HepG2 (cell line): Measurements from ENCODE around the gene LRRC73. TPM values are rescaled to one million over a fixed set of nuclear protein-coding genes. Genes with fewer than 3 reads are reported as not detected.

ENCODE experiments used
- GABPA ChIP-seq, 2 experiments: IDR thresholded peaks; 2 replicates each; pipeline ENCODE4 v1.6.1; 2011 to 2016; ENCODE audit warnings: low read depth in 2 of 2, low read length in 1 of 2, missing biosample characterization in 1 of 2, missing genetic modification characterization in 1 of 2
- GMEB2 ChIP-seq: IDR thresholded peaks from 2 replicates; pipeline ENCODE4 v1.6.1; 2016; ENCODE audit warnings: missing biosample characterization, missing genetic modification reagents, low read depth
- MIER3 ChIP-seq: IDR thresholded peaks from 2 replicates; pipeline ENCODE4 v1.6.1; 2016; ENCODE audit warnings: missing compliant biosample characterization, borderline replicate concordance
- NFATC3 ChIP-seq: sonication (generic); formaldehyde crosslinking; IDR thresholded peaks from 2 replicates; pipeline ENCODE4 v1.5.1; 2020; ENCODE audit warnings: mild to moderate bottlenecking, missing genetic modification reagents
- PCBP2 ChIP-seq: fragments of 200-400 bp; formaldehyde crosslinking; optimal IDR thresholded peaks from 2 replicates; pipeline ENCODE3; 2018; ENCODE audit warnings: low read length, low read depth; ENCODE audit not compliant: poor library complexity, severe bottlenecking
- TFAP4 ChIP-seq: sonication (generic); IDR thresholded peaks from 2 replicates; pipeline ENCODE4 v1.6.1; 2016; ENCODE audit warnings: low read depth, borderline replicate concordance
- ZBED4 ChIP-seq: sonication (generic); formaldehyde crosslinking; IDR thresholded peaks from 2 replicates; pipeline ENCODE4 v1.4.0; 2020; ENCODE audit warnings: missing genetic modification reagents, borderline replicate concordance
- ZNF331 ChIP-seq: sonication (generic); formaldehyde crosslinking; IDR thresholded peaks from 2 replicates; pipeline ENCODE4 v1.4.0; 2020; ENCODE audit warnings: missing genetic modification reagents
- ZNF335 ChIP-seq: sonication (generic); formaldehyde crosslinking; IDR thresholded peaks from 2 replicates; pipeline ENCODE4 v1.4.0; 2020; ENCODE audit warnings: missing genetic modification reagents
- ZNF337 ChIP-seq: sonication (generic); formaldehyde crosslinking; IDR thresholded peaks from 2 replicates; pipeline ENCODE4 v1.5.1; 2020; ENCODE audit warnings: missing genetic modification reagents, low read depth, mild to moderate bottlenecking, borderline replicate concordance
- ZNF609 ChIP-seq: sonication (generic); formaldehyde crosslinking; IDR thresholded peaks from 2 replicates; pipeline ENCODE4 v1.4.0; 2020; ENCODE audit warnings: mild to moderate bottlenecking, missing genetic modification reagents, borderline replicate concordance
- ZNF644 ChIP-seq: IDR thresholded peaks from 2 replicates; pipeline ENCODE4 v1.6.1; 2016; ENCODE audit warnings: low read depth
- ZNF691 ChIP-seq: sonication (generic); formaldehyde crosslinking; IDR thresholded peaks from 2 replicates; pipeline ENCODE4 v1.4.0; 2020; ENCODE audit warnings: missing genetic modification reagents, low read depth, mild to moderate bottlenecking, borderline replicate concordance
- polyA plus RNA-seq, 8 experiments: library from polyadenylated mRNA; depleted of rRNA in 3 of 8; stranded (reverse) in 7 of 8; unstranded in 1 of 8; fragments of >200 nt; fragmentation: Illumina TruSeq in 4 of 8; extraction: Trizol in 4 of 8; gene quantifications; 2 replicates each; pipeline versions ENCODE4 v1.2.1 to v1.2.3, GENCODE V29; 2011 to 2016; ENCODE audit warnings: low read depth in 4 of 8, missing spikeins in 1 of 8, mixed read lengths in 1 of 8; ENCODE audit not compliant: insufficient read depth in 1 of 8
- total RNA-seq, 5 experiments: library from RNA; depleted of rRNA; stranded (reverse); fragments of >200 nt; fragmentation: Illumina TruSeq; extraction: Trizol; gene quantifications; 2 replicates each; pipeline ENCODE4 v1.2.3, GENCODE V29; 2016; ENCODE audit warnings: low read depth in 1 of 5

Gene LRRC73
- total and polyA plus RNA-seq, 2 of the 13 experiments (the other 11 are each of a cell fraction or from before 2014, with no cell fraction given), result 0.11 to 0.12 TPM

- TF ChIP-seq GMEB2 (CRISPR knock-in tag), result no peak
- 0 out of 2 replicates have a peak, but pooled peaks have one; percentile 31 for TF ChIP-seq ZNF335
- 0 out of 2 replicates have a peak, but pooled peaks have one; percentile 51 for TF ChIP-seq ZNF644
- TF ChIP-seq GABPA (IDR thresholded peaks at IDR 0.05; ENCODE audit: low read depth, low read length), result no peak
- TF ChIP-seq GABPA (CRISPR knock-in tag; IDR thresholded peaks at IDR 0.05; ENCODE audit: low read depth), result 0 out of 2 replicates have a peak, but pooled peaks have one; percentile 29
- peak; percentile 62; the same call in 1 of the 2 replicates for TF ChIP-seq ZBED4 (CRISPR knock-in tag)
- no peak; the same call in 1 of the 2 replicates for TF ChIP-seq ZNF337 (CRISPR knock-in tag)
- peak; percentile 38; the same call in 1 of the 2 replicates for TF ChIP-seq ZNF609 (CRISPR knock-in tag)
- peak; percentile 65; the same call in 1 of the 2 replicates for TF ChIP-seq MIER3 (CRISPR knock-in tag)
- peak; percentile 46; the same call in 1 of the 2 replicates for TF ChIP-seq TFAP4
- peak; percentile 62; the same call in 1 of the 2 replicates for TF ChIP-seq ZNF691
- no peak for TF ChIP-seq PCBP2
- 0 out of 2 replicates have a peak, but pooled peaks have one; percentile 60 for TF ChIP-seq NFATC3 (CRISPR knock-in tag)
- TF ChIP-seq ZNF331 (CRISPR knock-in tag), result peak; percentile 49; the same call in 1 of the 2 replicates
Measured at GRCh38 chr6:43488667-43489276, 21.4 kb downstream of the LRRC73 start (continued).
